ENCODE results near the gene MPEG1.
A peak's percentile ranks its signal among the peaks of the same experiment; 100 is the strongest.

The MPEG1 gene

DNA sequence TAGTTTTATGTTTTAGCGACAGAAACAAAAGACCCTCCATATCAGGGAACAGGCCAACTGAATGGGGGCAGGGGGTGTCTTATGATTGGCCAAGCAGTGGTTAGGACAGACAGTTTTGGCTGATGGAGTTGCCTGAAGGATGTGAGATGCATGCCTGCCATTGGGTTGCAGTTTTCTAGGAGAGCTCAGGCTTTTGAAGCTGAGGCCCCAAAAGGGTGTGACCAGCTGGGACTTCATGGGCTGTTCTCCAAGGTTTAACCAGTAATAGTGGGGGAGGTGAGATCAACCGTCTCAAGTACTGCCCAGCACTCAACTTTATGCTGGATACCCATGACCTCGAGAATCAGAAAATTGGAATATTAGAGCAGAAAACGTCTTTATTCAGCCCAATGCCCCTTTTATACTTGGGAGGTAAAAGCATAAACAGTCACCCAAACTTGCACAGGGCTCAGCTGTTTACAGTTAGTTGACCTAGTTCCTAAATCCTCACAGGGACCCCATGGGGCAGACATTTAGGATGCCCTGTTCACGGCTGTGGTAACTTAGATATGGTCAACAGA lies 27.3 kb downstream of the MPEG1 start:
- Histone ChIP-seq H3K9me3 (ENCODE audit: insufficient read depth, low read length) (no peaks in the 10 kb centered on the region), H3K79me2 (ENCODE audit: low read length) (no peaks in the 10 kb centered on the region), H3K9ac (ENCODE audit: low read length) (no peak overlapping the region), H3K4me1 (ENCODE audit: low read length) (no peaks in the 10 kb centered on the region), H3K27me3 (ENCODE audit: low read depth, low read length) (no peaks in the 10 kb centered on the region), H4K20me1 (ENCODE audit: insufficient read depth, low read length) (no peaks in the 10 kb centered on the region), H3K4me3 (ENCODE audit: low read length) (no peak overlapping the region), H2AFZ (ENCODE audit: low read depth, low read length) (no peak overlapping the region), H3K27ac (ENCODE audit: low read length) (no peak overlapping the region), H3K4me2 (ENCODE audit: low read length) (no peak overlapping the region), H3K36me3 (replicated peaks; ENCODE audit: low read depth, low read length) (peaks cover 11% of the 10 kb centered on the region)
- TF ChIP-seq CTCF (IDR thresholded peaks at IDR 0.05; ENCODE audit: low read depth, low read length) (no peak), EZH2phosphoT487 (IDR thresholded peaks at IDR 0.05; ENCODE audit: low read depth) (no peak)

- H3K4me2 ChIP-seq (ENCODE audit: low read length): no peak overlapping the region
- peaks cover 16% of the 10 kb centered on the region for H3K36me3 ChIP-seq (replicated peaks; ENCODE audit: low read depth, low read length)
- no peaks in the 10 kb centered on the region for H3K27me3 ChIP-seq (ENCODE audit: low read depth, low read length)
- no peaks in the 10 kb centered on the region for H3K4me1 ChIP-seq (ENCODE audit: low read length)
- TF ChIP-seq CTCF (IDR thresholded peaks at IDR 0.05; ENCODE audit: low read depth, low read length): no peak
- no peak for TF ChIP-seq EZH2phosphoT487 (IDR thresholded peaks at IDR 0.05; ENCODE audit: low read depth)
- no peak overlapping the region for H3K4me3 ChIP-seq (ENCODE audit: low read length)
- H4K20me1 ChIP-seq (ENCODE audit: insufficient read depth, low read length): no peaks in the 10 kb centered on the region
- no peaks in the 10 kb centered on the region for H3K79me2 ChIP-seq (ENCODE audit: low read length)
- H2AFZ ChIP-seq (ENCODE audit: low read depth, low read length): no peak overlapping the region
- H3K9ac ChIP-seq (ENCODE audit: low read length): no peak overlapping the region
- no peak overlapping the region for H3K27ac ChIP-seq (ENCODE audit: low read length)
- H3K9me3 ChIP-seq (ENCODE audit: insufficient read depth, low read length): peaks cover 4% of the 10 kb centered on the region
These were observed 27.9 kb downstream of the MPEG1 start for GRCh38 chr11:59184691-59185339.

GRCh38 chr11:59183771-59184170 lies 29.0 kb downstream of the MPEG1 start:
- Histone ChIP-seq H3K9me3 (ENCODE audit: insufficient read depth, low read length) (peaks cover 13% of the 10 kb centered on the region), H3K36me3 (replicated peaks; ENCODE audit: low read depth, low read length) (peaks cover 21% of the 10 kb centered on the region), H3K4me3 (ENCODE audit: low read length) (no peak overlapping the region), H4K20me1 (ENCODE audit: insufficient read depth, low read length) (no peaks in the 10 kb centered on the region), H3K4me2 (ENCODE audit: low read length) (no peak overlapping the region), H3K27me3 (ENCODE audit: low read depth, low read length) (no peaks in the 10 kb centered on the region), H3K4me1 (ENCODE audit: low read length) (no peaks in the 10 kb centered on the region), H3K79me2 (ENCODE audit: low read length) (no peaks in the 10 kb centered on the region), H2AFZ (ENCODE audit: low read depth, low read length) (no peak overlapping the region), H3K9ac (ENCODE audit: low read length) (no peak overlapping the region), H3K27ac (ENCODE audit: low read length) (no peak overlapping the region)
- TF ChIP-seq CTCF (IDR thresholded peaks at IDR 0.05; ENCODE audit: low read depth, low read length) (no peak), EZH2phosphoT487 (IDR thresholded peaks at IDR 0.05; ENCODE audit: low read depth) (no peak)

DNA sequence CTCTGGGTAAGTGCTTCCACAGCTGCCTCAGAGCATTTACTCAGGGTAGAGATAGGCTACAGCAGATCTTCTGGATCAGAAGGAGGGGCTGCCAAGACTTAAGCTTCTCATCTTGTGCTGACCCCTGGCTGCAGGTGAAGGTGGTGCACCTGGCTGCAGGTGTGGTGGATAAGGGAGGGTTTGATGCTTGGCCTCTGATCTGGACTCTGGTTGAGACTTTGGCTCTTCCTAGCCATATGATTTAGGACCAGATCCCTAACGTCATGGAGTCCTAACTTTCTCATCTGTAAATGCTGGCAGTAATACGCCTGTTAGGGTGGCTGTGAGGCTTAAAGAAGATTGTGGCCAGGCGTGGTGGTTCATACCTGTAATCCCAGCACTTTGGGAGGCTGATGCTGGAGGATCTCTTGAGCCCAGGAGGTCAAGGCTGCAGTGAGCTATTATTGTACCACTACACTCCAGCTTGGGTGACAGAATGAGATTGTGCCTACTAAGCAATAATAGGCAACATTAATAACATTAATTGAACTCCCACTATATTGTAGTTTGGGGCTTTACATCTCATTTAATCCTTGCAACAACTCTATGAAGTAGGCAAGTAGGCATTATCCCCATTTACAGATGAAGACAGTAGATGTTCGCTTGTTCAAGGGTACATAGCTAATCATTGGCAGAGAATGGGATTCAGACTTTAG lies 30.1 kb downstream of the MPEG1 start:
- Histone ChIP-seq H3K4me2 (ENCODE audit: low read length) (no peak overlapping the region), H3K9ac (ENCODE audit: low read length) (no peak overlapping the region), H3K79me2 (ENCODE audit: low read length) (no peaks in the 10 kb centered on the region), H2AFZ (ENCODE audit: low read depth, low read length) (no peak overlapping the region), H3K27ac (ENCODE audit: low read length) (no peak overlapping the region), H4K20me1 (ENCODE audit: insufficient read depth, low read length) (no peaks in the 10 kb centered on the region), H3K4me1 (ENCODE audit: low read length) (no peaks in the 10 kb centered on the region), H3K9me3 (ENCODE audit: insufficient read depth, low read length) (peaks cover 16% of the 10 kb centered on the region), H3K36me3 (replicated peaks; ENCODE audit: low read depth, low read length) (peaks cover 32% of the 10 kb centered on the region), H3K27me3 (ENCODE audit: low read depth, low read length) (no peaks in the 10 kb centered on the region), H3K4me3 (ENCODE audit: low read length) (no peak overlapping the region)
- TF ChIP-seq CTCF (IDR thresholded peaks at IDR 0.05; ENCODE audit: low read depth, low read length): peak; percentile 47
- TF ChIP-seq EZH2phosphoT487 (IDR thresholded peaks at IDR 0.05; ENCODE audit: low read depth): no peak
